HCT116 (cell line): ENCODE measurements around the gene PCDH9. TPM values are rescaled to one million over a fixed set of nuclear protein-coding genes. Genes with fewer than 3 reads are reported as not detected.

Experiments
- ATAC-seq: fragments of 200-7000 bp; cut with Tn5 transposase; 2 replicates; pipeline ENCODE4 v1.9.1; 2020; ENCODE audit warnings: mild to moderate bottlenecking, moderate library complexity
- BruUV-seq: library from RNA; stranded (reverse); fragments of 400-500 nt; replicated peaks from 2 replicates; lab custom pipeline; 2021; lab: Mats Ljungman, UMichigan
- CTCF ChIA-PET: fragments of 300-600 bp; sonication (Branson Sonifier 250); formaldehyde crosslinking; loops from one replicate; lab custom pipeline; 2021; ENCODE audit warnings: antibody characterized with exemption; lab: Charles Lee
- POLR2A ChIA-PET: fragments of 300-600, 350-600 bp; sonication (Branson Sonifier 250); formaldehyde crosslinking; loops from one replicate; lab custom pipeline; 2021; ENCODE audit warnings: antibody characterized with exemption; lab: Charles Lee
- RAD21 ChIA-PET, 2 experiments: fragments of 300-600 bp; sonication (Branson Sonifier 250); formaldehyde crosslinking; loops; one replicate each; lab custom pipeline; 2023; ENCODE audit warnings: low total read pairs in 2 of 2; ENCODE audit not compliant: uncharacterized antibody in 2 of 2, unreplicated experiment in 2 of 2, low non-redundant PET in 1 of 2; lab: Charles Lee
- DNase-seq: peaks from one replicate; pipeline ENCODE4 v3.0.0-alpha.2; 2010; ENCODE audit warnings: low read depth, low spot score
- H2AFZ ChIP-seq: fragments of 200-600 bp; shearing (Covaris generic), sonication (generic); 2 replicates; pipeline ENCODE4 v1.6.1; 2017; ENCODE audit warnings: low read depth, mixed run types, mixed read lengths, antibody characterized with exemption, low read length; ENCODE audit not compliant: poor library complexity, severe bottlenecking
- H3K27ac ChIP-seq: 2 replicates; pipeline ENCODE4 v1.5.1; 2012; ENCODE audit warnings: low read depth, low read length
- H3K27me3 ChIP-seq: fragments of 200-600 bp; sonication (generic); 2 replicates; pipeline ENCODE4 v1.6.1; 2016; ENCODE audit warnings: mixed run types, low read length, mixed read lengths; ENCODE audit not compliant: insufficient read depth
- H3K36me3 ChIP-seq, 2 experiments: fragments of 200-500 bp in 1 of 2; fragments of 200-600 bp in 1 of 2; sonication (Bioruptor generic) in 1 of 2; sonication (generic) in 1 of 2; 2 replicates each; pipeline versions ENCODE4 v1.5.1 to v1.6.1; 2014 to 2016; ENCODE audit warnings: low read length in 2 of 2, inconsistent platforms in 1 of 2, mixed read lengths in 1 of 2, mixed run types in 1 of 2; ENCODE audit not compliant: insufficient read depth in 2 of 2, control insufficient read depth in 1 of 2
- H3K4me1 ChIP-seq, 2 experiments: fragments of 200-600 bp in 1 of 2; sonication (generic) in 1 of 2; 2 replicates each; pipeline versions ENCODE4 v1.5.1 to v1.6.1; 2012 to 2017; ENCODE audit warnings: low read length in 2 of 2, inconsistent platforms in 1 of 2, mild to moderate bottlenecking in 1 of 2, mixed read lengths in 1 of 2, mixed run types in 1 of 2, moderate library complexity in 1 of 2; ENCODE audit not compliant: insufficient read depth in 2 of 2, control insufficient read depth in 1 of 2
- H3K4me2 ChIP-seq: fragments of 200-600 bp; sonication (generic); 2 replicates; pipeline ENCODE4 v1.6.1; 2017; ENCODE audit warnings: mixed run types, low read length, mixed read lengths
- H3K4me3 ChIP-seq, 2 experiments: fragments of 200-600 bp in 1 of 2; sonication (generic) in 1 of 2; replicated peaks in 1 of 2; 2 replicates each; pipeline ENCODE4 v1.5.1; 2011 to 2016; ENCODE audit warnings: low read length in 2 of 2, control low read depth in 1 of 2, low read depth in 1 of 2, mild to moderate bottlenecking in 1 of 2, mixed read lengths in 1 of 2, mixed run types in 1 of 2
- H3K79me2 ChIP-seq: fragments of 200-600 bp; sonication (generic); 2 replicates; pipeline ENCODE4 v1.6.1; 2017; ENCODE audit warnings: mild to moderate bottlenecking, mixed run types, low read length, moderate library complexity, mixed read lengths; ENCODE audit not compliant: insufficient read depth
- H3K9ac ChIP-seq: fragments of 200-600 bp; sonication (generic); 2 replicates; pipeline ENCODE4 v1.6.1; 2016; ENCODE audit warnings: low read length, mixed read lengths
- H3K9me2 ChIP-seq: fragments of 200-600 bp; sonication (generic), shearing (Covaris generic); 2 replicates; pipeline ENCODE4 v1.6.1; 2017; ENCODE audit warnings: mixed run types, mild to moderate bottlenecking, moderate library complexity; ENCODE audit not compliant: insufficient read depth
- H3K9me3 ChIP-seq, 2 experiments: fragments of 200-500 bp in 1 of 2; fragments of 200-600 bp in 1 of 2; sonication (Bioruptor generic) in 1 of 2; sonication (generic) in 1 of 2; 2 replicates each; pipeline ENCODE4 v1.6.1; 2014 to 2017; ENCODE audit warnings: low read length in 2 of 2, mixed read lengths in 2 of 2, inconsistent platforms in 1 of 2, low read depth in 1 of 2, mild to moderate bottlenecking in 1 of 2, mixed run types in 1 of 2, moderate library complexity in 1 of 2; ENCODE audit not compliant: control insufficient read depth in 1 of 2, insufficient read depth in 1 of 2
- H4K20me1 ChIP-seq: fragments of 200-600 bp; sonication (generic), shearing (Covaris generic); 2 replicates; pipeline ENCODE4 v1.6.1; 2017; ENCODE audit warnings: mixed run types, mild to moderate bottlenecking, moderate library complexity; ENCODE audit not compliant: insufficient read depth
- CBX3 ChIP-seq: IDR thresholded peaks from 2 replicates; pipeline ENCODE4 v1.6.1; 2012; ENCODE audit warnings: low read depth
- CEBPB ChIP-seq: IDR thresholded peaks from 2 replicates; pipeline ENCODE4 v1.6.1; 2012; ENCODE audit warnings: low read depth
- EGR1 ChIP-seq: IDR thresholded peaks from 2 replicates; pipeline ENCODE4 v1.6.1; 2012; ENCODE audit warnings: low read depth
- ELF1 ChIP-seq: IDR thresholded peaks from 2 replicates; pipeline ENCODE4 v1.6.1; 2012; ENCODE audit warnings: low read depth, borderline replicate concordance
- EZH2 ChIP-seq: fragments of 200-600 bp; sonication (generic); IDR thresholded peaks from 2 replicates; pipeline ENCODE4 v1.6.1; 2017; ENCODE audit warnings: antibody characterized with exemption, mixed run types
- POLR2AphosphoS5 ChIP-seq: IDR thresholded peaks from 2 replicates; pipeline ENCODE4 v1.6.1; 2011; ENCODE audit warnings: mild to moderate bottlenecking, low read depth, low read length, moderate library complexity
- SIN3A ChIP-seq: IDR thresholded peaks from 2 replicates; pipeline ENCODE4 v1.6.1; 2012; ENCODE audit warnings: low read depth
- TCF7L2 ChIP-seq: IDR thresholded peaks from 2 replicates; pipeline ENCODE4 v1.7.0; 2011; ENCODE audit warnings: borderline replicate concordance, inconsistent platforms; ENCODE audit not compliant: insufficient read depth, insufficient read length; ENCODE audit errors: extremely low read depth
- YY1 ChIP-seq: IDR thresholded peaks from 2 replicates; pipeline ENCODE4 v1.6.1; 2011; ENCODE audit warnings: low read length, low read depth, moderate library complexity, mild to moderate bottlenecking; ENCODE audit not compliant: insufficient replicate concordance; ENCODE audit errors: extremely low read depth
- ZFX ChIP-seq: fragments of 450-650 bp; IDR thresholded peaks from 2 replicates; pipeline ENCODE4 v1.6.1; 2017
- ZNF274 ChIP-seq: fragments of 200-500 bp; sonication (Bioruptor generic); IDR thresholded peaks from 2 replicates; pipeline ENCODE4 v1.6.1; 2014; ENCODE audit warnings: mild to moderate bottlenecking, low read depth, low read length, inconsistent platforms
- intact Hi-C: fragments of 100-400 bp; cut with micrococcal nuclease; formaldehyde crosslinking; loops from 2 replicates; pipeline ENCODE4 v1.10.0; 2022
- total RNA-seq: library from RNA; stranded (reverse); gene quantifications from one replicate; pipeline ENCODE4 v1.2.1, GENCODE V29; 2021; ENCODE audit not compliant: unreplicated experiment
- TF ChIP-seq, protein P1 (sequence below): IDR thresholded peaks from 2 replicates; pipeline ENCODE4 v1.6.1; 2012; ENCODE audit warnings: low read depth
- TF ChIP-seq, protein P2 (sequence below): IDR thresholded peaks from 2 replicates; pipeline ENCODE4 v1.6.1; 2012
- TF ChIP-seq, protein P3 (sequence below), 3 experiments: fragments of 200-600 bp in 1 of 3; sonication (generic) in 1 of 3; IDR thresholded peaks in 2 of 3; conservative IDR thresholded peaks in 1 of 3; 2 replicates each; pipeline ENCODE4 v1.5.1; 2012 to 2017; ENCODE audit warnings: low read depth in 2 of 3, low read length in 2 of 3, antibody characterized with exemption in 1 of 3, borderline replicate concordance in 1 of 3, control low read depth in 1 of 3, mild to moderate bottlenecking in 1 of 3, mixed read lengths in 1 of 3, mixed run types in 1 of 3, moderate library complexity in 1 of 3; ENCODE audit not compliant: insufficient read depth in 1 of 3

PCDH9 gene
- total RNA-seq, 1 experiment from 2014 or later = 0.02 TPM

DNA sequence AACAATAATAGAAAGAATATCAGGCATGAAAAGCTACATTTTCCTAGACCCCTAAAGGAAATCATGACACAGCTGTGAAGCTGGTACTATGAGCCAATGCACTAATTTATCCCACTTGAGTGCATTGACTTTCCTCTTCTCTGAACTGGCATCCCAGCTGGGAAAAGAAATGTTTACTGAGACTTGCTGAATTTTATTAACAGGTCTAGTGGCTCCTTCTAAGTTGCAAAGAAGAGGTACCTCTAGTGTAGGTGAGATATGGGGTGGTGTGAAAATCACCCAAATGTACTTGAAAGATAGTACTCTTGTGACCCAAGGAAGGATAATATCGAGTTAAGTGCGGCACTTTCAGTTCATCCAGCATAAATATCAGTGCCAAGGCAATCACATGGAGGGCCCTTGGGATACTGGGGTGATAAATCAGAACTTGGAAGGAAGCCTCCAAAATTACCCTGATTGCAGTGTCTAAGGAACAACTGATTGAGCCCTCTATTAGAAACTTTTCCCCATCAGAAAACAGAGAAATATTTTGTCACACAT, 369.2 kb downstream of the PCDH9 start:
- Histone ChIP-seq H3K4me1 (no peaks in the 10 kb centered on the region), H3K27me3 (no peaks in the 10 kb centered on the region), H4K20me1 (no peaks in the 10 kb centered on the region), H3K9me2 (no peaks in the 10 kb centered on the region), H3K27ac (no peak overlapping the region), H3K36me3 (no peaks in the 10 kb centered on the region), H3K4me2 (no peak overlapping the region)
- RAD21 ChIA-PET = no interaction called here
- ATAC-seq (no peak), DNase-seq (no peak)
- BruUV-seq = no TSS peak
- TF ChIP-seq EZH2 = no peak
- no peak for TF ChIP-seq TCF7L2
- TF ChIP-seq YY1 = no peak
- TF ChIP-seq ZNF274 = no peak
- TF ChIP-seq EGR1 = no peak
- TF ChIP-seq CEBPB = no peak
- TF ChIP-seq, protein P1, sequence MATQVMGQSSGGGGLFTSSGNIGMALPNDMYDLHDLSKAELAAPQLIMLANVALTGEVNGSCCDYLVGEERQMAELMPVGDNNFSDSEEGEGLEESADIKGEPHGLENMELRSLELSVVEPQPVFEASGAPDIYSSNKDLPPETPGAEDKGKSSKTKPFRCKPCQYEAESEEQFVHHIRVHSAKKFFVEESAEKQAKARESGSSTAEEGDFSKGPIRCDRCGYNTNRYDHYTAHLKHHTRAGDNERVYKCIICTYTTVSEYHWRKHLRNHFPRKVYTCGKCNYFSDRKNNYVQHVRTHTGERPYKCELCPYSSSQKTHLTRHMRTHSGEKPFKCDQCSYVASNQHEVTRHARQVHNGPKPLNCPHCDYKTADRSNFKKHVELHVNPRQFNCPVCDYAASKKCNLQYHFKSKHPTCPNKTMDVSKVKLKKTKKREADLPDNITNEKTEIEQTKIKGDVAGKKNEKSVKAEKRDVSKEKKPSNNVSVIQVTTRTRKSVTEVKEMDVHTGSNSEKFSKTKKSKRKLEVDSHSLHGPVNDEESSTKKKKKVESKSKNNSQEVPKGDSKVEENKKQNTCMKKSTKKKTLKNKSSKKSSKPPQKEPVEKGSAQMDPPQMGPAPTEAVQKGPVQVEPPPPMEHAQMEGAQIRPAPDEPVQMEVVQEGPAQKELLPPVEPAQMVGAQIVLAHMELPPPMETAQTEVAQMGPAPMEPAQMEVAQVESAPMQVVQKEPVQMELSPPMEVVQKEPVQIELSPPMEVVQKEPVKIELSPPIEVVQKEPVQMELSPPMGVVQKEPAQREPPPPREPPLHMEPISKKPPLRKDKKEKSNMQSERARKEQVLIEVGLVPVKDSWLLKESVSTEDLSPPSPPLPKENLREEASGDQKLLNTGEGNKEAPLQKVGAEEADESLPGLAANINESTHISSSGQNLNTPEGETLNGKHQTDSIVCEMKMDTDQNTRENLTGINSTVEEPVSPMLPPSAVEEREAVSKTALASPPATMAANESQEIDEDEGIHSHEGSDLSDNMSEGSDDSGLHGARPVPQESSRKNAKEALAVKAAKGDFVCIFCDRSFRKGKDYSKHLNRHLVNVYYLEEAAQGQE = no peak
- TF ChIP-seq, protein P2, sequence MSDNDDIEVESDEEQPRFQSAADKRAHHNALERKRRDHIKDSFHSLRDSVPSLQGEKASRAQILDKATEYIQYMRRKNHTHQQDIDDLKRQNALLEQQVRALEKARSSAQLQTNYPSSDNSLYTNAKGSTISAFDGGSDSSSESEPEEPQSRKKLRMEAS = no peak
- TF ChIP-seq SIN3A = no peak
- no peak for TF ChIP-seq ZFX
- TF ChIP-seq CBX3 = no peak
- TF ChIP-seq, protein P3, sequence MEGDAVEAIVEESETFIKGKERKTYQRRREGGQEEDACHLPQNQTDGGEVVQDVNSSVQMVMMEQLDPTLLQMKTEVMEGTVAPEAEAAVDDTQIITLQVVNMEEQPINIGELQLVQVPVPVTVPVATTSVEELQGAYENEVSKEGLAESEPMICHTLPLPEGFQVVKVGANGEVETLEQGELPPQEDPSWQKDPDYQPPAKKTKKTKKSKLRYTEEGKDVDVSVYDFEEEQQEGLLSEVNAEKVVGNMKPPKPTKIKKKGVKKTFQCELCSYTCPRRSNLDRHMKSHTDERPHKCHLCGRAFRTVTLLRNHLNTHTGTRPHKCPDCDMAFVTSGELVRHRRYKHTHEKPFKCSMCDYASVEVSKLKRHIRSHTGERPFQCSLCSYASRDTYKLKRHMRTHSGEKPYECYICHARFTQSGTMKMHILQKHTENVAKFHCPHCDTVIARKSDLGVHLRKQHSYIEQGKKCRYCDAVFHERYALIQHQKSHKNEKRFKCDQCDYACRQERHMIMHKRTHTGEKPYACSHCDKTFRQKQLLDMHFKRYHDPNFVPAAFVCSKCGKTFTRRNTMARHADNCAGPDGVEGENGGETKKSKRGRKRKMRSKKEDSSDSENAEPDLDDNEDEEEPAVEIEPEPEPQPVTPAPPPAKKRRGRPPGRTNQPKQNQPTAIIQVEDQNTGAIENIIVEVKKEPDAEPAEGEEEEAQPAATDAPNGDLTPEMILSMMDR (IDR thresholded peaks at IDR 0.05 in 2 of 3, conservative IDR thresholded peaks at IDR 0.05 in 1 of 3; ENCODE audit: borderline replicate concordance in 1 of 3, insufficient read depth in 1 of 3, low read depth in 2 of 3, low read length in 2 of 3) = no peak
- no peak for TF ChIP-seq POLR2AphosphoS5
- no peak for TF ChIP-seq ELF1
- TF ChIP-seq, all 23 proteins: peak for 0
- H3K4me3 ChIP-seq = no peak overlapping the region
- H3K9ac ChIP-seq = no peak overlapping the region
- H3K9me3 ChIP-seq = no peaks in the 10 kb centered on the region
- ChIA-PET CTCF (no interaction called here), POLR2A (no interaction called here)
- intact Hi-C loops = no loop called here
- H3K79me2 ChIP-seq = no peaks in the 10 kb centered on the region
- H2AFZ ChIP-seq = no peak overlapping the region
